RCC 7860 (cell line): ENCODE data around the gene RXFP1.

ENCODE experiments used
- DNase-seq: peaks from one replicate; pipeline ENCODE4 v3.0.0-alpha.2; 2015; ENCODE audit warnings: low spot score
- FAIRE-seq: peaks from 2 replicates; lab custom pipeline; 2012; peaks lifted over from hg19 to GRCh38; lab: Jason Lieb, UNC

Gene RXFP1

DNA sequence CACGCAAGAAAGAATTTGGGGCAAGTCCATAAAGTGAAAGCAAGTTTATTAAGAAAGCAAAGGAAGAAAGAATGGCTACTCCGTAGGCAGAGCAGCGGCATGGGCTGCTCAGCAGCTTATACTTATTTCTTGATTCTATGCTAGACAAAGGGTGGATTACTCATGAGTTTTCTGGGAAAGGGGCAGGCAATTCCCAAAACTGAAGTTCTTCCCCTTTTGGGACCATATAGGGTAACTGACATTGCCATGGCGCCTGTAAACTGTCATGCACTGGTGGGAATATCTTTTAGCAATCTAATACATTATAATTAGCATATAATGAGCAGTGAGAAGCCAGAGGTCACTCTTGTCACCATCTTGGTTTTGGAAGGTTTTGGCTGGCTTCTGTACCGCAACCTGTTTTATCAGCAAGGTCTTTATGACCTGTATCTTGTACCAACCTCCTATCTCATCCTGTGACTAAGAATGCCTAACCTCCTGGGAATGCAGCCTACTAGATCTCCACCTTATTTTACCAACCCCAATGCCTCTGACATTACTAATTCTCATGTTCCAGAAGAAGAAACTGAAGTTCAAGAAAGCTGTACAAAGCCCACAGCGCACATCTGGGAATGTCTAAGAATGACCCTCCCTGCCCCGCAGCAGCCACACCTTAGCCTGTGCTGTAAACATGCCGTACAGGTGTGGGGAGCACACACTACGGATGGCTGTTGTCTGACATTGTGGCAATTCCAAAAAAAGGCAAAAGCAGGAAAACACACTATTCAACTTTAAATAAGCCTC is 18.6 kb downstream of the RXFP1 start:
- FAIRE-seq (no peak), DNase-seq (no peak)

DNA sequence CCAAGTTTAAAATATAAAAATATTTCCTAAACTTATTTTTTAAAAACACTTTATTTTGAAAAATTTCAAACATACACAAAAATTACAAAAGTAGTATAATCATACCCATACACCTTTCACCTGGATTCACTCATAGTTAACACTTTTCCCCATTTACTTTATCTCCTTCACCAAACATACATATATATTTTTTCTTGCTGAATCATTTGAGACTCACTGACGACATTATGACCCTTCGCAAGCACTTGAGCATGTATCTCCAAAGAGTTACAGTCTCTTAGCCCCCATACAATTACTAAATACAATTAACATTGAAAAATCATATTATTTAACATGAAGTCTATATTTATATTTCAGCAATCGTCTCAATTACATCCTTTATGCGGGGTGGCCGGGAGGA is 19.8 kb downstream of the RXFP1 start:
- DNase-seq (no peak), FAIRE-seq (no peak)

DNA sequence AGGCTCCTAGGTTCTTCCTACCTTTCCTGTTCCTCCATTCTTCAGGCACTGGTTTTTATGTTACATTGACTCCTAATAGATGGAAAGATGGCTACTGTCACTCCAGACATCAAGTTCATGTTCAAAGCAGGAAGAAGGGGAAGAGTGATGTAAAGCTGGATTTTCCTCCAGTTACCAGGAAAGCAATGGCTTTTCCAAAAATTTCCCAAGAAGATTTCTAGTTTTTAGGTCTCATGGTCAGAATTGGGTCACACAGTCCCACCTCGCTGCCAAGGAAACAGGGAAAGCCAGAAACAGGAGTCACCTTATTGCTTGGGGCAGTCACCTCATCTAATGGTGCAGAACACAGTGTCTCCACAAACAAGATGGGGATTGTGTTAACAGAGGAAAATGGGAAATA is 21.5 kb downstream of the RXFP1 start:
- no peak for DNase-seq
- FAIRE-seq, result no peak

DNA sequence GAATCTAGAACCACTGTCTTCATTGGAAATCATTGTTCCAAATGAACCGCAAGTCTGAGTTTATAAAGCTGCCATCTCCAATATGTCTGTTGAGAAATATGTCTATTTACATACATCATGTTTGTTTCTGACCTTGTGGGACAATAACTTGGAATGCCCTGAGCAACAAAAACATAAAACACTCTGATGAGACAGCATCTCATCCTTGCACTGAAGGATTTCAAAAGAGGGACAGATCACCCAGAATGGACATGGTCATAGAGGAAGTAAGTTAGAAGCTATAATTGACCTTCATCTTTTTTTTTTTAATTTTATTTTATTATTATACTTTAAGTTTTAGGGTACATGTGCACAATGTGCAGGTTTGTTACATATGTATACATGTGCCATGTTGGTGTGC is 22.5 kb downstream of the RXFP1 start:
- DNase-seq (no peak), FAIRE-seq (no peak)

DNA sequence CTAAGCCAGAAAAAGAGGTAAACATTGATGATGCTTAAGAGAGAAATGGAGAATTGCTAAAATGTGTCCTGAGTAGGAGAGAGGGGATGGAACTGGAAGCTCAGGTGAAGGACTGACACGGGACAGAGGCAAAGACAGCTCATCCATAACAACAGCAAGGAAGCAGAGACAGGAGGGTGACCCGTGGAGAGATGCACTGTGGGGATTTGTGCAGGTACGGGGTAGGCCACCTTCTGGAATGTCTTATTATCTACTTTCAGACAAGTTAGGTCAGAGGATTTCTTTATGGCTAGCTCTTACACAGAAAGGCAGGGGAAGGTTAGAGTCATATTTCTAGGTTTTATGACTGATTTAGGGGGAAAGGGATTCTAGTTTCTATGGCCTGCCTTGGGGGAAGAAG is 31.7 kb downstream of the RXFP1 start:
- no peak for FAIRE-seq
- no peak for DNase-seq

DNA sequence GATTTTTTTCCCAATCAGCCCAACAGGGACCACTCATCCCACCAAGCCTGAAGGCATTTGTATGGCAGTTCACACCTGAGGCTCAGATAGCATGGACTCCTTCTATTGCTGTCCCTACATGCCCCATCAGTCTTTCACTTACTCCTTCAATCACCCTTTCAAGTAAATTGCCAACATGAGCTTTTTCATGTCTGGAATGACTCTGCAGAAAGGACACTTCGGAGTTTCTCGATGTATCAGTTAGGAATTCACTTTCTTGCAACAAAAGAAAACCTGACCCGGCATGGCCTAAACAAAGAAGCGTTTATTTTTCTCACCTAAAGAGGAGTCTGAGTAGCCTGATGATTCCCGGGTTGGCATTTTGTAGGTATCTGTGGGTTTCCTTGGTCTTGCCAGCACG is 38.6 kb downstream of the RXFP1 start:
- no peak for FAIRE-seq
- no peak for DNase-seq

DNA sequence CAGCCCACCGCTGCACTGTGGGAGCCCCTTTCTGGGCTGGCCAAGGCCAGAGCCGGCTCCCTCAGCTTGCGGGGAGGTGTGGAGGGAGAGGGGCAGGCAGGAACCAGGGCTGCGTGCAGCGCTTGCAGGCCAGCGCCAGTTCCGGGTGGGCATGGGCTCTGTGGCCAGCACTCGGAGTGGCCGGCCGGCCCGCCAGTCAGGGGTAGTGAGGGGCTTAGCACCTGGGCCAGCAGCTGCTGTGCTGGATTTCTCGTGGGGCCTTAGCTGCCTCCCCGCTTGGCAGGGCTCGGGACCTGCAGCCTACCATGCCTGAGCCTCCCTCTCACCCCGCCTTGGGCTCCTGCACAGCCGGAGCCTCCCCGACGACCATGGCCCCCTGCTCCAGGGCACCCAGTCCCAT is 45.2 kb downstream of the RXFP1 start:
- DNase-seq, result no peak
- no peak for FAIRE-seq

DNA sequence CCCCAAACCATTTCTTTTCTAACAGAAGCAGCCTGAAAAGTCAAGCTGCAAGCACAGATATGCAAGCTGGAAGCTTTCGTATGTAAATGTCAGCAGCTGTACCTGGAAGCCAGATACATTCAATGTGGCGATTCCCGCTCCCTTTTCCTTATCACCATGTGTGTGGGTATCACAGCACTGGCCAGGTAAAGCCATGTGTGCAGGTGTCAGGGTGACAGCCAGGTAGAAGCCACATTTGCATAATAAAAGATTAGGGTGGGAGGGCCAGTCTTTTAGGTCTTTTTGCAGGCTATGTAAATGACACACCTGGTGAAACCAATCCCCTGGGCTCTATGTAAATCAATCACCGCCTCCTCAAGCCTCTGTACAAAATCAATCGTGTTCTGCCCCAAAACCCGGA is 50.1 kb downstream of the RXFP1 start:
- no peak for DNase-seq
- no peak for FAIRE-seq

DNA sequence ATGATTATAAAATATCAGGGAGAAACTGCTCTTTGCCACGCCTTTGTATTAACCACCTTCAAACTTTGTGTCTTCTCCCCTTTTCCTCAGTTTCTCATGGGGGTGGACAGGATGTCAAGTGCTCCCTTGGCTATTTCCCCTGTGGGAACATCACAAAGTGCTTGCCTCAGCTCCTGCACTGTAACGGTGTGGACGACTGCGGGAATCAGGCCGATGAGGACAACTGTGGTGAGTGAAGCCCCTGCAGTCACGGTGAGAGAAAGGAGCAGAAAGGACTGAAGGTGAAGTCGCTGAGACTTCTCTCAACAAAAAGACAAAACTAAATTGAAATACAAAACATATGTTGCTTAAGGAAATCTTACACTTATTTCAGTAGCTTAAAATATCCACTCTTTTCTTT is 50.9 kb downstream of the RXFP1 start:
- FAIRE-seq, result no peak
- DNase-seq, result no peak

DNA sequence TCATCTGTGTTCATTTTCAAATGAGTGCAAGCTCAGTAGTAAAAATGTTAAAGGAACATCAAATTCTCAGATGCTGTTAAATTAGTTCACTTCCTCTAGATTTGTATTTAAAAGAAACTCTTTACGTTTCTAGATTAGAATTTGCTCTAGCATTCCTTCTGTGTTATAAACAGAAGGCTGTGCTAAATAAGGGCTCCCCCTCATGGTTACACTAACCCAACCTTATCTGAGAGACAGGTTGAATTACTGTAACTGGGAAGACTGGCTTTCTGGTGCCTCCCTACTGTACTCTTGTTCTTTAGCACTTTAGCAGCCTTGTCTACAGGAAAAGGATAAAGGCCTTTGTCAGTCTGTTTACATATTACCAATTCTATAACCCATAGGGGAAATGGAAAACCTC is 56.8 kb downstream of the RXFP1 start:
- no peak for DNase-seq
- no peak for FAIRE-seq

DNA sequence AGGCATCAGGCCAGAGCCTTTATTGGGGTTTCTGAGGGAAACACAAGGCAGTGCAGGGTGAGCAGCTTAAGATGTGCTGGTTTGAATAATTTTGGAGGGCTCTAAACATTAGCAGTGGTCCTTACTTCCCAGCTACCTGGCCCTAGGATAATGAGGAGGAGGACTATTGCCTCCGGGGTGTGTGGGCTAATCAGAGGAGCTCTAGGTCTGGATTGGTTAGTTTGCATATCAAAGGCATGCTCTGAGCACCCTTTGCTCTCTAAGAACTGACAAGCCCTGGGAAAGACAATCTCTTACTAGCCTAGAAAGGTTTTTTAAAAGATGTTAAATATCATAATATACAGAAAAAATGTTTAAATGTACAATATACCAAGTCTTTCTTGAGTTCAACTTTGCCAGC is 58.4 kb downstream of the RXFP1 start:
- DNase-seq (no peak), FAIRE-seq (no peak)

DNA sequence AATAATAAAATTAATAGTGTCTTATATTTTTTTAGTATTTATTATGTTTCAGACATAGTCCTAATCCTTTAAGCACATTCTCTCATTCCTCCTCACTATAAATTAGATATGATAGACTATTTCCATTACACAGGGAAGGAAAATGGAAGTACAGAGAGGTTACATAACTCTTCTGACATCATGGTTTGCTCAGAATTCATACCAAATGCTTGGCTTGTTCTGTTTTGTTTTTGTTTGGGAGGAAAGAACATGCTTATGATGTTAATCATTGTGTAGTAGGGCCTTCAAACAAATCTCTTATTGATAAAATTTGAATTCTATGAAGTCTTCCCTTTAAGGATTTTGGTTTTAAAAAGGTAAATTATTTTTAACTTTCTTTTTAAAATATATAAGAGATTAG is 59.5 kb downstream of the RXFP1 start:
- DNase-seq (no peak), FAIRE-seq (no peak)

DNA sequence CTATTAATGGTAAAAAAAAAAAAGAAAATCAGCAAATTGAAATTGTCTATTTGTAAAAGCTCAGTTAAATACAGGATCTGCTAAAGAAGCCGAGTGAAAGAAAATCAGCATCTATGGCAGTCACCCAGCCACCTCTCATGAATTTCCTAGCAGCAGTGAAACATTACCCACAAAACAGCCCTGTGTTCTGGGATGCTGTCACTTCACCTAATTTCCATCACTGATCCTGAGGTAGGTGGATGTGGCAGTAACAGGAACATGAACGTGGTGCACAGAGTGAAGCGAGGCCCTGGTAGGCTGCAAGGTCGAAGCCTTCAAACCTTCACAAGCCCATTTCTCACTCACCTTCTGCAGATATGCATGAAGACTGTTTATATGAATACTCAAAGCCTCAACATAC is 65.2 kb downstream of the RXFP1 start:
- DNase-seq, result no peak
- FAIRE-seq, result no peak

DNA sequence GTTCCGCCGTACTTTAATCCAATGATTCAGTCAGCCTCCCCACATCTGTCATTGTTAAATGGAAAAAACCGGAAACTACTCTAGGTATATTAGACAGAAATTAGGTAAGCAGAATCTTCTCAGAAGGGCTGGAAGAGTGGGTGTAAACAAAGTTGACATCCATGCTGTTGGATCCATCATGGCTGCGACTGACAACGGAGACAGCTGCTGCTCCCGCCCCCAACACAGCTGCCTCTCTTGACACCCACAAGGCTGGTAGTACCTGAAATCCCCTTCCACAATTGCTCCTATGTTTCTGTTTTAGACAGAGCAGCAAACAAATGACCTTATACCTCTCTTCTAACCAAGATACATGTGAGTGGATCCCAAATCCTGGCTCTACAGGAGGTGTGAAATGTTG is 66.6 kb downstream of the RXFP1 start:
- no peak for FAIRE-seq
- DNase-seq, result no peak

DNA sequence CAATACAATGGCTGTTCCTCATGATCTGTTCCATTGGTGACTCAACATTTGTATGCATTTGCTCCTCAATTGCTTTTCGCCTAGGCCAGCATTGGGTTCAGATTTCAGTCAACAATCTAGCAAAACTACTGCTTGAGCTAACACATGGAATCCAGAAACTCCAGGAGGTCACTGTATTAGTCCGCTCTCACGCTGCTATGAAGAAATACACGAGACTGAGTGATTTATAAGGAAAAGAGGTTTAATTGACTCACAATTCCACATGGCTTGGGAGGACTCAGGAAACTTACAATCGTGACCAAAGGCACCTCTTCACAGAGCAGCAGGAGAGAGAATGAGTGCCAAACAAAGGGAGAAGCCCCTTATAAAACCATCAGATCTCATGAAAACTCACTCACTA is 67.1 kb downstream of the RXFP1 start:
- FAIRE-seq (no peak), DNase-seq (no peak)

DNA sequence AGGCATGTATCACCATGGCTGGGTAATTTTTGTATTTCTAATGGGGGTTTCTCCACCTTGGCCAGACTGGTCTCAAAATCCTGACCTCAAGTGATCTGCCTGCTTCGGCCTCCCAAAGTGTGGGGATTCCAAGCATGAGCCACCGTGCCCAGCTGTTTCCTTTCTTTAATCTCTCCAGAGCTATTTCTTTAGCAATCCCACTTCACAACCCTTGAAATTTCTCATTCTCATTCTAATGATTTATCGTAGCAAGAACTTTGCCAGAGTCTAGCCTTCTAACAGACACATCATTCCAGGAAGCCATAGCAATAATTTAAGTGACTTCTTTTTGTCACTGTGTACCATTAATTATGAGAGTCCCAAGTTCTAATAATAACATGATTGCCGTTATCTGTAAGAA is 68.6 kb downstream of the RXFP1 start:
- no peak for DNase-seq

DNA sequence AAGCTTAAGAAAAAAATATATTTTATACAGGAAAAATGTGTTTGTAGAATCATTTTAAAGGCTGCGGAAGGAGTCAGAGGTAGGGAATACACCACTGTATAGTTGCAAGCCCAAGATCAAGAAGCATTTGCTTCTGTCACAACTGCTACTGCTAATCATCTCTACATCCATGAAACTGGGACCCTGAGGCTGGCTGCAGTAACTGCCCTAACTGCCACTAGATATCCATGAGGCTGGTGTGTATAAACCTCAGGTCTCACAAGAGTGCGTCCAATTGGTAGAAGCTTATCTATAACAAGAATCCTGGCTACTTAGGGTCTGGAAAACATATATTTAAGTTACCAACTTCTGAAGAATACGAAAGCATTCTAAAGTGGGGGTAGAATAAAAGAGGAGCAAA is 69.1 kb downstream of the RXFP1 start:
- DNase-seq, result no peak
- no peak for FAIRE-seq

More for the DNA sequence above, 68.6 kb downstream of the RXFP1 start:
- no peak for FAIRE-seq

DNA sequence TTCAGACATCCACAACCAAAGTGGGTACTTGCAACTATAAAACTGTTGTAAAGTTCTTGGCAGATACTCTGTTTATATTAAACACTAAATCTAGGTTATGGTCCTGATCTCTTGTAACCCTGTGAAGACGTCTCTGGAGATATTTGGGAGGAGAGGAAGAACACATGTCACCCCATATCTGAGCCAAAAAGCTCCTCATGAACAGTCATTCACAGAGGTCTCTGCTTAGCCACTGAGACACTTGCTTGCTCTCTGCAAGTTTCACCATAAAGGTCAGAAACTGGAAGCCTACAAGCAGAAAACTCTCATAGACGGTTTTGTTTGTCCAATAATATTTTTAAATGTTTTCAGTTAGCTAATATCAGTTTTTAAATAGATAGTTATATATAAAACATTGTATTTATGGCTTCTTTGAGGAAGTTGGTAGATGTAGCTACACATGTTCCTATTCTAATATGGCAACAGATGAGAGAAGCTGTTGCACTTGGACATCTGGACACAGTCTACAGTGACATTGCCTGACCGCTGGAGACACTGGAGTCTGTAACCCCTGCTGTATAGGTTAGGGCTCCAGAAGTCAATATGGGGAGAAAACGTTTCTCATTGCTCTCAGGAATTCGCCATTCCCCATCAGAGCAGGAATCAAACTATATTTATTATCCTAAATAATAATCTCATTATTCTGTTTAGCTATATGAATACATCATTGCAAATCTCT is 76.4 kb downstream of the RXFP1 start:
- DNase-seq (no peak), FAIRE-seq (no peak)

DNA sequence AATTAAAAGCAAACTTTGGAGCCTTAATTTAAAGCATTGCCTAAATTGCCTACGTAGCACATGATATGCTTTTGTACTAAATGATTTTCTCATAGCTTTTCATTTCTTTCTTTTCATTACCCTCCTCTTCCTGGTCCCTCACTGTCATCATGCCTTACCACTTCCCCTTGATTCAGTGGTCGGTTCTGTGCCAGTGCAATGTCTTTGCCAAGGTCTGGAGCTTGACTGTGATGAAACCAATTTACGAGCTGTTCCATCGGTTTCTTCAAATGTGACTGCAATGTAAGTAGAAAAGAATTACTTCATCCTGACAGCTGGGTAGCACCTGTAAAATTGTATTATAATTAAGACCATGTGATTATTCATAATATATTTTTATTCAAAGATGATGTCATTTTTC is 77.5 kb downstream of the RXFP1 start:
- DNase-seq (no peak), FAIRE-seq (no peak)

DNA sequence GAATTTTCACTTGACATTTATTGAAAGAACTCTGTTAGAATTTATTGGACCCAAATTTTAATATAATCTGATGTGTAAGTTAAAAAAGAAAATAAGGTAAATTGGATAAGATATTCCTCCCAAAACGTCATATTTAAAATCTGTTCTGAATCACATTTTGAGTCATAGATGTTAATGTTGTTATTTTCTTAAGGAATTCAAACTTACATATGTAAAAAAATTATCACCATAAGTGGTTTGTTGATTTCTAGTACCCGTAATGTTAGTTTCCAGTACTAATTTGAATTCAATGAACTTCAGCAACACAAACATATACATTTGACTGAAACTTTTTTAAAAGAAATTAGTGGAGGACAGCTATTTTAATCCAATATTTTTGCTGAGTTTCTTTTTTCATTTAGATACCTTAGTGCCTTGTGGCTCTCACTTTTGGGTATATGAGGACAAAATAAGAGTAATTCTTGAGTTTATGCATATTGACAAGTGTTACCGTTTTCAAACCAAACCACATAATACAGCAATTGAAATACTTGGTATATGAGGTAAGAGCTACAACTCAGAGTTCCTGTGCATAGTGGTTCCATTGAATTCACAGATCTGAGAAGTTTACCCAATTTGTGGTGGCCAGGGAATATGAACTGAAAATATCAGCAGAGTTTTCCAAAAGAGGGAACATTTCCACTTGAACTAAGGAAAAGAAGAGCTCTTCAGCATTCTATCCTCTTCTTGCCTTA is 78.2 kb downstream of the RXFP1 start:
- DNase-seq (no peak), FAIRE-seq (no peak)

DNA sequence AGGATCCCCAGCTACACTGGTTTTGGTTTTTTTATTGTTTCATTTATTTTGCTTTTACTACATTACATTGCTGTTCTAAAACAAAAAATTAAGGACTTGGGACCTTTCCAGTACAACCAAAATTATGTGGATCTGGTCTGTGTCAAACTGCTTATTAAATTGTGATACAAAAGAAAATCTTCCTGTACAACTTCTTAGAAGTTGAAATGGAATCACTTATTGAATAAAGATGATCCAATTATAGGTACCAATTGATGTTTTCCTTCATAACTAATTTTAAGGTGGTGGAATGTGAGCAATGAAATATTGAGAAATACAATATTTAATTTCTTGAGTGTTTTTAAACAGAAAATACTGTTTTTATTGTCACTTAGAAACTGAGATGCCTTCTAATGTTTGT is 82.7 kb downstream of the RXFP1 start:
- no peak for DNase-seq
- FAIRE-seq, result no peak

DNA sequence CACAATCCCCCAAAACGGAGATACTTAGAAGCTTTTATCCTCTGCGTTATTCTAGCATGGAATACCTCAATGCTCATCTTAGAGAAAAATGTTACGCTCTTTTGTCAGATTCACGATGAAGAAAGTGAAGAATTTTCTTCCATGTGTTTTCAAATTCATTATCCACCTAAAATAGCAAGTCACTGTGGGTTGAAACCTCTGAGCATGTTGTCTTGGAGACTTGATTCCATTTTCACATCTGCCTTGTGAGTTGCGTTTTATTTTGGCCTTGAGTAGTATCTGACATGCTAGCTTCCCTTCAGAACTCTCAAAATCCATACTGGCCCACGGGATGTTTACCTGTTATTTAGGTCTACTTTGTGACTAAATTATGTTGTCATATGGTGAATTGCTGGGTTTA is 83.7 kb downstream of the RXFP1 start:
- no peak for FAIRE-seq
- no peak for DNase-seq
